K562 (cell line): ENCODE measurements around the gene TP73. TPM values are rescaled to one million over a fixed set of nuclear protein-coding genes. Genes with fewer than 3 reads are reported as not detected.

Experiments
- ATF1 ChIP-seq, 2 experiments: fragments of 450-650 bp in 1 of 2; IDR thresholded peaks; 2 replicates each; pipeline ENCODE4 v1.6.1; 2016; ENCODE audit warnings: missing compliant biosample characterization in 1 of 2, missing genetic modification characterization in 1 of 2
- CHCHD3 ChIP-seq: fragments of 250-450 bp; sonication (Bioruptor Pico); IDR thresholded peaks from 2 replicates; pipeline ENCODE4 v2.1.2; 2022; ENCODE audit warnings: mild to moderate bottlenecking
- CXXC5 ChIP-seq: fragments of 250-450 bp; sonication (Bioruptor Pico); IDR thresholded peaks from 2 replicates; pipeline ENCODE4 v1.8.0; 2022; ENCODE audit warnings: inconsistent platforms, mild to moderate bottlenecking, moderate library complexity
- DDX20 ChIP-seq: fragments of 450-650 bp; IDR thresholded peaks from 2 replicates; pipeline ENCODE4 v1.6.1; 2016; ENCODE audit warnings: missing genetic modification characterization, low read depth, mild to moderate bottlenecking, missing compliant biosample characterization, moderate library complexity
- FOS ChIP-seq: IDR thresholded peaks from 3 replicates; pipeline ENCODE4 v1.6.1; 2011; ENCODE audit not compliant: insufficient read length; ENCODE audit errors: extremely low read depth
- KAT2B ChIP-seq: IDR thresholded peaks from one replicate; pipeline ENCODE4 v1.6.1; 2012; ENCODE audit warnings: low read depth, mild to moderate bottlenecking, control low read depth, inconsistent platforms, low read length, moderate library complexity
- PBX2 ChIP-seq, 2 experiments: IDR thresholded peaks in 1 of 2; conservative IDR thresholded peaks in 1 of 2; 2 replicates each; pipeline ENCODE4 v1.6.1; 2016; ENCODE audit warnings: low read depth in 2 of 2, mild to moderate bottlenecking in 1 of 2, missing compliant biosample characterization in 1 of 2, missing genetic modification characterization in 1 of 2, moderate library complexity in 1 of 2
- TAF1 ChIP-seq: IDR thresholded peaks from 2 replicates; pipeline ENCODE4 v1.6.1; 2011; ENCODE audit warnings: mild to moderate bottlenecking, low read length, moderate library complexity; ENCODE audit not compliant: insufficient read depth, control insufficient read depth, severe bottlenecking; ENCODE audit errors: extremely low read depth
- TFE3 ChIP-seq: fragments of 450-650 bp; formaldehyde crosslinking; IDR thresholded peaks from 2 replicates; pipeline ENCODE4 v1.4.0; 2020; ENCODE audit warnings: mild to moderate bottlenecking, mixed read lengths
- ZKSCAN1 ChIP-seq: fragments of 150-350 bp; IDR thresholded peaks from 2 replicates; pipeline ENCODE4 v1.6.1; 2016; ENCODE audit warnings: low read depth, low read length
- ZNF280A ChIP-seq: fragments of 450-650 bp; IDR thresholded peaks from 2 replicates; pipeline ENCODE4 v1.6.1; 2018; ENCODE audit warnings: mild to moderate bottlenecking, low read depth; ENCODE audit not compliant: partially characterized antibody
- ZNF316 ChIP-seq: fragments of 450-650 bp; IDR thresholded peaks from 2 replicates; pipeline ENCODE4 v1.6.1; 2016
- polyA plus RNA-seq, 8 experiments: library from polyadenylated mRNA; depleted of rRNA in 4 of 8; stranded (reverse) in 5 of 8; unstranded in 3 of 8; fragments of >200 nt; fragmentation: Nextera tagmentation in 2 of 8; fragmentation: Illumina TruSeq in 1 of 8; extraction: Ambion mirVana in 2 of 8; extraction: Trizol in 1 of 8; gene quantifications; 2 replicates each; pipeline versions ENCODE4 v1.2.1 to v1.2.3, GENCODE V29; 2011 to 2014; ENCODE audit warnings: inconsistent platforms in 1 of 8, missing spikeins in 1 of 8
- total RNA-seq, 7 experiments: library from RNA; depleted of rRNA in 6 of 7; stranded (reverse); fragments of >200 nt in 6 of 7; fragmentation: Illumina TruSeq in 2 of 7; extraction: Trizol in 2 of 7; gene quantifications; 2 replicates each; pipeline versions ENCODE4 v1.2.1 to v1.2.3, GENCODE V29; 2011 to 2021; ENCODE audit warnings: low replicate concordance in 1 of 7

Gene TP73
- total and polyA plus RNA-seq, 9 of the 15 experiments (the other 6 are each of a cell fraction or from before 2014, with no cell fraction given) = 0.07 to 1.6 (median 0.40) TPM; not detected in 2

GRCh38 chr1:3649342-3650247 lies 2.7 kb upstream of the TP73 start, which contains the start of gene WRAP73 (continued):
- TF ChIP-seq ZNF316 (no peak), TFE3 (no peak), FOS (peak; percentile 52), ZKSCAN1 (no peak), KAT2B (no peak), CHCHD3 (CRISPR knock-in tag) (0 out of 2 replicates have a peak, but pooled peaks have one; percentile 44), PBX2 (CRISPR knock-in tag; IDR thresholded peaks at IDR 0.05; ENCODE audit: low read depth) (no peak), PBX2 (tag; conservative IDR thresholded peaks at IDR 0.05; ENCODE audit: low read depth) (no peak), TAF1 (no peak), ZNF280A (no peak), DDX20 (no peak), ATF1 (CRISPR knock-in tag; IDR thresholded peaks at IDR 0.05) (peak; percentile 47), ATF1 (tag; IDR thresholded peaks at IDR 0.05) (peak; percentile 82), CXXC5 (peak; percentile 88)
